Activated B cell treated with CpG ODN at 0.5 μM for 24 hours (primary cell): ENCODE data around the gene ZFYVE9. TPM values are rescaled to one million over a fixed set of nuclear protein-coding genes. Genes with fewer than 3 reads are reported as not detected.

Experiments used
- ATAC-seq: fragments of 200-7000 bp; cut with Tn5 transposase; one replicate; pipeline ENCODE4 v1.10.0; 2021; ENCODE audit warnings: low read depth, mild to moderate bottlenecking, moderate library complexity
- CTCF ChIA-PET: fragments of 350-600 bp; sonication (Branson Sonifier 250); formaldehyde crosslinking; loops from one replicate; lab custom pipeline; 2021; ENCODE audit warnings: antibody characterized with exemption; lab: Charles Lee
- POLR2A ChIA-PET: fragments of 350-600 bp; sonication (Branson Sonifier 250); formaldehyde crosslinking; loops from one replicate; lab custom pipeline; 2021; ENCODE audit warnings: antibody characterized with exemption; lab: Charles Lee
- DNase-seq: peaks from one replicate; pipeline ENCODE4 v3.0.0; 2022
- H3K27ac Mint-ChIP-seq: one replicate; pipeline ENCODE4 v1.8.0; 2020; ENCODE audit warnings: mixed read lengths
- H3K27me3 Mint-ChIP-seq: one replicate; pipeline ENCODE4 v1.8.0; 2021; ENCODE audit warnings: mixed read lengths
- H3K36me3 Mint-ChIP-seq: one replicate; pipeline ENCODE4 v1.8.0; 2021; ENCODE audit warnings: low read depth, mixed read lengths
- H3K4me1 Mint-ChIP-seq: one replicate; pipeline ENCODE4 v1.8.0; 2021; ENCODE audit warnings: mixed read lengths
- H3K4me3 Mint-ChIP-seq: one replicate; pipeline ENCODE4 v1.8.0; 2020; ENCODE audit warnings: mild to moderate bottlenecking, mixed read lengths
- H3K9me3 Mint-ChIP-seq: one replicate; pipeline ENCODE4 v1.8.0; 2020; ENCODE audit warnings: mixed read lengths
- intact Hi-C: fragments of 100-400 bp; cut with micrococcal nuclease; formaldehyde crosslinking; loops from one replicate; pipeline ENCODE4 v1.15.1; 2024
- total RNA-seq: library from RNA; stranded (reverse); gene quantifications from 2 replicates; pipeline ENCODE4 v1.2.3, GENCODE V29; 2022
- TF ChIP-seq, protein P1 (sequence below): fragments of 200-600 bp; IDR thresholded peaks from one replicate; pipeline ENCODE4 v1.8.0; 2022; ENCODE audit warnings: antibody characterized with exemption, mild to moderate bottlenecking

ZFYVE9 gene
- total RNA-seq, 1 donor from 2014 or later, result 3.2 TPM

DNA sequence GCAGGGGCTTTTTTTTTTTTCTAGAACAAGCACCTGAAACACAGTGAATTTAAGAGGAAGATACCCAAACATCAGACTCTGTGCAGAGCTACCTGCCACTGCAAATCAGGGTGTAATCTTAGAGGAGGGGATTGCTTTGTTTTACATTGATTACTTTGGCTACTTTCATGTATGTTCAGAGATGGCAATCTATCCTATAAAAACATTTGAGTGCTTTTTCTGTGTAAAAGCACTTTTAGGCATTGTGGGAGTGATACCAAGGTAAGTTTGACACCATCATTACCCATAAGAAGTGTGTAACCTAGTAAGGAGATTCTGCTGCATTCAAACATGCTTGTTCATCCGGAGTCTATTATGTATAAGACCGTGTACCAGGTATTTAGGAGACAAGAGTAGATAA, 50.1 kb downstream of the ZFYVE9 start:
- H3K36me3 Mint-ChIP-seq, result no peaks in the 10 kb centered on the region
- H3K27ac Mint-ChIP-seq, result no peak overlapping the region
- H3K27me3 Mint-ChIP-seq, result no peaks in the 10 kb centered on the region
- no peaks in the 10 kb centered on the region for H3K9me3 Mint-ChIP-seq
- no peak for ATAC-seq
- TF ChIP-seq, protein P1, sequence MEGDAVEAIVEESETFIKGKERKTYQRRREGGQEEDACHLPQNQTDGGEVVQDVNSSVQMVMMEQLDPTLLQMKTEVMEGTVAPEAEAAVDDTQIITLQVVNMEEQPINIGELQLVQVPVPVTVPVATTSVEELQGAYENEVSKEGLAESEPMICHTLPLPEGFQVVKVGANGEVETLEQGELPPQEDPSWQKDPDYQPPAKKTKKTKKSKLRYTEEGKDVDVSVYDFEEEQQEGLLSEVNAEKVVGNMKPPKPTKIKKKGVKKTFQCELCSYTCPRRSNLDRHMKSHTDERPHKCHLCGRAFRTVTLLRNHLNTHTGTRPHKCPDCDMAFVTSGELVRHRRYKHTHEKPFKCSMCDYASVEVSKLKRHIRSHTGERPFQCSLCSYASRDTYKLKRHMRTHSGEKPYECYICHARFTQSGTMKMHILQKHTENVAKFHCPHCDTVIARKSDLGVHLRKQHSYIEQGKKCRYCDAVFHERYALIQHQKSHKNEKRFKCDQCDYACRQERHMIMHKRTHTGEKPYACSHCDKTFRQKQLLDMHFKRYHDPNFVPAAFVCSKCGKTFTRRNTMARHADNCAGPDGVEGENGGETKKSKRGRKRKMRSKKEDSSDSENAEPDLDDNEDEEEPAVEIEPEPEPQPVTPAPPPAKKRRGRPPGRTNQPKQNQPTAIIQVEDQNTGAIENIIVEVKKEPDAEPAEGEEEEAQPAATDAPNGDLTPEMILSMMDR, result no peak
- no peak overlapping the region for H3K4me3 Mint-ChIP-seq
- no peak for DNase-seq
- CTCF ChIA-PET, result no interaction called here
- intact Hi-C loops, result no loop called here
- POLR2A ChIA-PET, result no interaction called here
- no peaks in the 10 kb centered on the region for H3K4me1 Mint-ChIP-seq

DNA sequence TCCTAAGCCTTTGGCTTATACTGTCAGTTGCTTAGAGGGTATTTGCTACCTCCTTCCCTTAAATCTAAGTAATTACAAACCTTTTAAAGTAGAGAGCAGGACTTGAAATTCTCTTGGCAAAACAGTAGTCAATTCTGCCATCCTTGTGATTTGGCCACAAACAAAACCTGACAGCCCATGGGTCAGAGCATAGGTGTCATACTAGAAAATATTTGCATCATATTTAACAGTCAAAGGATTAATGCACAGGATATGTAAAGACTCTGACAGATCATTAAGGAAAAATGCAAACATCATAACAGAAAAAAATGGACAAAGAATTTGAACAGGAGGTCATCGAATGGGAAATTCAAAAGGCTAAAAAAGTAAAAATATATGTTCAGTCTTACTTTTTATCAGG, 50.5 kb downstream of the ZFYVE9 start:
- no peaks in the 10 kb centered on the region for H3K4me1 Mint-ChIP-seq
- H3K9me3 Mint-ChIP-seq, result no peaks in the 10 kb centered on the region
- no peak overlapping the region for H3K27ac Mint-ChIP-seq
- H3K27me3 Mint-ChIP-seq, result no peaks in the 10 kb centered on the region
- no peak for ATAC-seq
- intact Hi-C loops, result no loop called here
- DNase-seq, result no peak
- TF ChIP-seq, protein P1, result no peak
- no peak overlapping the region for H3K4me3 Mint-ChIP-seq
- ChIA-PET POLR2A (no interaction called here), CTCF (no interaction called here)
- H3K36me3 Mint-ChIP-seq, result no peaks in the 10 kb centered on the region

DNA sequence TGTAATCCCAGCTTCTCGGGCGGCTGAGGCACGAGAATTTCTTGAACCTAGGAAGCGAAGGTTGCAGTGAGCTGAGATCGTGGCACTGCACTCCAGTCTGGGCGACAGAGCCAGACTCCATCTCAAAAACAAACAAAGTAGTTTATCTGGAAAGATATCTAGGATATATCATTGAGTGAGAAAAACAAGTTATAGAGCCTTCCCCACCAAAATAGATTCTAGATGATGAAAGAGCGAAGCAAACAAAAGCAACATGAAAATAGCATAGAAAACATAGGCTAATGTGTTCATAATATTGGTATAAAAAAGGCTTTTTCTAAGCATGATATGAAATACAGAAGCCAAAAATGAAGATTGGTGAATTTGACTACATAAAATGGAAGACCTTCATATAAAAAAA, 52.1 kb downstream of the ZFYVE9 start:
- Mint-ChIP-seq H3K36me3 (no peaks in the 10 kb centered on the region), H3K9me3 (no peaks in the 10 kb centered on the region), H3K27ac (no peak overlapping the region), H3K4me1 (no peaks in the 10 kb centered on the region), H3K27me3 (no peaks in the 10 kb centered on the region), H3K4me3 (no peak overlapping the region)
- intact Hi-C loops, result no loop called here
- DNase-seq, result no peak
- ATAC-seq, result no peak
- POLR2A ChIA-PET, result no interaction called here
- CTCF ChIA-PET, result no interaction called here
- TF ChIP-seq, protein P1, result no peak

DNA sequence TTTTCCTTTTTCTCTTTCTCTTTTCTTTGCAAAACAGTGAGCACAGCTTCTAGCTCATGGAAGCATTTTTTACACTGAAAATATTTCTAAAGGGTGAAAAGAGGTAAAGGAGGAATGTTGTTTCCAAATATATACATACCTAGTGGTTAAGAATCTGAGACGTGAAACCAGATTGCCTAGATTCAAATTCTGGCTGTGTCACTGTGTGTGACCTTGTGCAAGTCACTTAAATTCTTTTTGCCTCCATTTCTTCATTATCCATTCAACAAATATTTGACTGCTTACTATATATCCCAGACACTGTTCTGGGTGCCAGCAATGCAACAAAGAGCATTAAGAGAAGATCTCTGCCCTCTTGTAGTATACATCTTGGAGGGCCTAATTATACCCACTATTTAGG, 53.3 kb downstream of the ZFYVE9 start:
- Mint-ChIP-seq H3K36me3 (no peaks in the 10 kb centered on the region), H3K27ac (no peak overlapping the region), H3K9me3 (peaks cover 6% of the 10 kb centered on the region), H3K4me3 (no peak overlapping the region), H3K4me1 (no peaks in the 10 kb centered on the region), H3K27me3 (no peaks in the 10 kb centered on the region)
- ChIA-PET CTCF (no interaction called here), POLR2A (no interaction called here)
- intact Hi-C loops, result no loop called here
- TF ChIP-seq, protein P1, result no peak
- DNase-seq (no peak), ATAC-seq (no peak)

DNA sequence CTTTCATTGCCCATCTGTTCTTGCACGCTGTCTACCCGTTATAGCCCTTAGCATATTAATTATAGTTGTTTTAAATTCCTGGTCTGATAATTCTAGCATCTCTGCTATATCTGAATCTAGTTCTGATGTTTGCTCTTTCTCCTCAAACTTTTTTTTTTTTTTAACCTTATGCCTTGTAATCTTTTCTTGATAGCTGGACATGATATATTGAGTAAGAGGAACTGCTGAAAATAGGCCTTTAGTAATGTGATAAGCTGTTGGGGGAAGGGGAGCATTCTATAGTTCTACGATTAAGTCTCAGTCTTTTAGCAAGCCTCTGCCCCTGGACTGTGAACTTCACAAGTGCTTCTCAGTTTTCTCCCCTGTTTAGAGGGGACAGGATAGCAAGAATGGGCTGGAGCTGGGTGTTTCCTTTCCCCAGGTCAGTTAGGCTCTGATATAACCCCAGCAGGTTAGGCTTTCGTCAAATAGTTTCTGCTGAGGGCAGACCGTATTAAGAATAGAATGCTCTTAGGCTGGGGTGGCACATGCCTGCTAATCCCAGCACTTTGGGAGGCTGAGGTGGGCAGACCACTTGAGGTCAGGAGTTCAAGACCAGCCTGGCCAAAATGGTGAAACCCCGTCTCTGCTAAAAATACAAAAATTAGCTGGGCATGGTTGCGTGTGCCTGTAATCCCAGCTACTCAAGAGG, 62.2 kb downstream of the ZFYVE9 start:
- POLR2A ChIA-PET, result interaction anchor here (0.6 kb wide), 1 partner anchor 415 kb away, joined by 3 read pairs; no protein-coding TSS in a partner anchor
- no peak for DNase-seq
- peaks cover 10% of the 10 kb centered on the region for H3K9me3 Mint-ChIP-seq

More for the DNA sequence above, 62.2 kb downstream of the ZFYVE9 start:
- ATAC-seq, result no peak
- Mint-ChIP-seq H3K4me3 (no peak overlapping the region), H3K27ac (no peak overlapping the region), H3K4me1 (no peaks in the 10 kb centered on the region), H3K36me3 (no peaks in the 10 kb centered on the region), H3K27me3 (peaks cover 22% of the 10 kb centered on the region)
- CTCF ChIA-PET, result no interaction called here
- intact Hi-C loops, result no loop called here
- TF ChIP-seq, protein P1, result no peak
